ENCODE data around the gene DTNB. TPM values are rescaled to one million over a fixed set of nuclear protein-coding genes. Genes with fewer than 3 reads are reported as not detected.
A peak's percentile ranks its signal among the peaks of the same experiment; 100 is the strongest.

The DTNB gene
- total RNA-seq, 1 donor, result 12.9 TPM

- DNase-seq (ENCODE audit: low read depth in 2 of 3, low spot score in 2 of 3), result no peak
Observed at GRCh38 chr2:25375989-25376545, 297.3 kb downstream of the DTNB start.

GRCh38 chr2:25375371-25375988 is 297.9 kb downstream of the DTNB start:
- no peak for DNase-seq (ENCODE audit: low read depth in 2 of 3, low spot score in 2 of 3)

GRCh38 chr2:25374827-25375226 is 298.6 kb downstream of the DTNB start:
- no peak for DNase-seq (ENCODE audit: low read depth in 2 of 3, low spot score in 2 of 3)

- DNase-seq (ENCODE audit: low read depth in 2 of 3, low spot score in 2 of 3), result no peak
Observed at GRCh38 chr2:25374411-25374810, 299.0 kb downstream of the DTNB start.

GRCh38 chr2:25373269-25373981 is 300.0 kb downstream of the DTNB start:
- DNase-seq (ENCODE audit: low read depth in 2 of 3, low spot score in 2 of 3), result no peak

GRCh38 chr2:25372405-25373268 is 300.7 kb downstream of the DTNB start:
- no peak for DNase-seq (ENCODE audit: low read depth in 2 of 3, low spot score in 2 of 3)

GRCh38 chr2:25371253-25372241 is 301.8 kb downstream of the DTNB start:
- no peak for DNase-seq (ENCODE audit: low read depth in 2 of 3, low spot score in 2 of 3)

- no peak for DNase-seq (ENCODE audit: low read depth in 2 of 3, low spot score in 2 of 3)
Observed at GRCh38 chr2:25369876-25370275, 303.5 kb downstream of the DTNB start.

GRCh38 chr2:25369439-25369838 is 303.9 kb downstream of the DTNB start:
- no peak for DNase-seq (ENCODE audit: low read depth in 2 of 3, low spot score in 2 of 3)

- DNase-seq (ENCODE audit: low read depth in 2 of 3, low spot score in 2 of 3), result no peak
Observed at GRCh38 chr2:25368660-25369059, 304.7 kb downstream of the DTNB start.

GRCh38 chr2:25367296-25367695 is 306.1 kb downstream of the DTNB start:
- no peak for DNase-seq (ENCODE audit: low read depth in 2 of 3, low spot score in 2 of 3)

- no peak for DNase-seq (ENCODE audit: low read depth in 2 of 3, low spot score in 2 of 3)
Observed at GRCh38 chr2:25366629-25367028, 306.7 kb downstream of the DTNB start.

GRCh38 chr2:25365241-25365640 is 308.1 kb downstream of the DTNB start:
- no peak for DNase-seq (ENCODE audit: low read depth in 2 of 3, low spot score in 2 of 3)

- DNase-seq (ENCODE audit: low read depth in 2 of 3, low spot score in 2 of 3), result no peak
Observed at GRCh38 chr2:25363733-25364132, 309.6 kb downstream of the DTNB start.

GRCh38 chr2:25362434-25363145 is 310.8 kb downstream of the DTNB start:
- DNase-seq (ENCODE audit: low read depth in 2 of 3, low spot score in 2 of 3), result peak in 2 of 3 donors; percentile 78 to 82

- DNase-seq (ENCODE audit: low read depth in 2 of 3, low spot score in 2 of 3), result peak; percentile 90 to 95 (median 91)
Observed at GRCh38 chr2:25362049-25362433, 311.3 kb downstream of the DTNB start.

GRCh38 chr2:25361261-25362048 is 311.9 kb downstream of the DTNB start:
- no peak for DNase-seq (ENCODE audit: low read depth in 2 of 3, low spot score in 2 of 3)

- no peak for DNase-seq (ENCODE audit: low read depth in 2 of 3, low spot score in 2 of 3)
Observed at GRCh38 chr2:25358836-25359235, 314.5 kb downstream of the DTNB start.
